Mononuclear cell (primary cell): Measurements from ENCODE around the gene COG2. TPM values are rescaled to one million over a fixed set of nuclear protein-coding genes. Genes with fewer than 3 reads are reported as not detected.
"Not testable (repeated sequence)": the region's sequence is repeated elsewhere in the genome, so short reads cannot be mapped to it uniquely, and the experiment has no call there.

Experiments
- H3K27me3 ChIP-seq: 2 replicates; pipeline ENCODE4 v1.6.0; 2011; ENCODE audit warnings: low read length, control low read depth; ENCODE audit not compliant: insufficient read depth
- H3K4me1 ChIP-seq: 2 replicates; pipeline ENCODE4 v1.5.1; 2011; ENCODE audit warnings: mild to moderate bottlenecking, low read length, control low read depth; ENCODE audit not compliant: insufficient read depth
- H3K4me3 ChIP-seq: 2 replicates; pipeline ENCODE4 v1.5.1; 2011; ENCODE audit warnings: mild to moderate bottlenecking, low read length, moderate library complexity
- H3K9me3 ChIP-seq: 2 replicates; pipeline ENCODE4 v1.5.1; 2011; ENCODE audit warnings: low read depth, mild to moderate bottlenecking, control low read depth, low read length
- total RNA-seq: library from RNA; depleted of rRNA; stranded (reverse); fragments of >200 nt; gene quantifications from one replicate; pipeline ENCODE4 v1.2.3, GENCODE V29; 2012

COG2 gene
- total RNA-seq, 1 donor = 18.9 TPM

DNA sequence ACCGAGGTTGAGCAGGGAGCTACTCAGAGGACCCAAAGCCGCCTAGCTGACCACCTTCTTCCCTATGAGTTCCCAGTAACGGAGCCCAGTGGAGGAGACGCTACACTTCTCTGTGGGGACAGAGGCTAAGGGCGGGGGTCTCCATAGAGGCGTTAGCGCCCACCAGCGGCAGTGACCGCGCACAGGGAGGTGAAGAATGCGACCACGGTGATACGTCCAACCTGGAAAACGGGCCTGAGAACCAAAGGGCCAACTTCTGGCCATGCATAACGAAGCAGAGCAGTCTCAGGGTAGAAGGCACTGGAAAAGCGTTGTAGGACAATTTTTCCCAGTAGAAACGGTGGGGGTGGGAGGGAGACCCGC is 400 bp upstream of the COG2 start:
- Histone ChIP-seq H3K4me1 (peaks cover 46% of the 10 kb centered on the region), H3K27me3 (peaks cover 12% of the 10 kb centered on the region), H3K9me3 (no peaks in the 10 kb centered on the region), H3K4me3 (peak overlapping the region; percentile 69)

DNA sequence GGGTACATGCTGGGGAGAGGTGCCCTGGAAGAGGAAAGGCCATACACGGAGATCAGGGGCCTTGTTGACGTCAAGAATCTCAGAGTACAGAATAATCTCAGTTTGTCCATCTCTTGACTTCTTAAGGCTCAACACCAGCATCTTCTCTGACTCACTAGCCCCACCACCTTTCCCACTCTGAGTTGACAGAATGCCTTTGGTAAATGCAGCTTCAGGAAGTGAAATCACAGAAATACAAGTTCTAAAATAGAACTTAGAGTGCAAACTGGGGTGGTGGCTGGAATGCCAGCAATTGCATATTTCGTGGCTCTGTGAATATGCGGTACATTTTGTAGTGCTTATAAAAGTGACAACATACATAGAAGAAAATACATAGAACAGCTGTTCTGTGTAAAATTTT is 1.6 kb downstream of the COG2 start:
- peaks cover 4% of the 10 kb centered on the region for H3K27me3 ChIP-seq
- H3K9me3 ChIP-seq = no peaks in the 10 kb centered on the region
- peaks cover 56% of the 10 kb centered on the region for H3K4me1 ChIP-seq
- no peak overlapping the region for H3K4me3 ChIP-seq

- no peak overlapping the region for H3K4me3 ChIP-seq
- no peaks in the 10 kb centered on the region for H3K27me3 ChIP-seq
- H3K4me1 ChIP-seq = peaks cover 50% of the 10 kb centered on the region
- H3K9me3 ChIP-seq = no peaks in the 10 kb centered on the region
Observed at GRCh38 chr1:230646710-230647302, 4.5 kb downstream of the COG2 start.

GRCh38 chr1:230647321-230647720 is 5.0 kb downstream of the COG2 start:
- Histone ChIP-seq H3K4me1 (peaks cover 47% of the 10 kb centered on the region), H3K9me3 (no peaks in the 10 kb centered on the region), H3K4me3 (no peak overlapping the region), H3K27me3 (no peaks in the 10 kb centered on the region)

DNA sequence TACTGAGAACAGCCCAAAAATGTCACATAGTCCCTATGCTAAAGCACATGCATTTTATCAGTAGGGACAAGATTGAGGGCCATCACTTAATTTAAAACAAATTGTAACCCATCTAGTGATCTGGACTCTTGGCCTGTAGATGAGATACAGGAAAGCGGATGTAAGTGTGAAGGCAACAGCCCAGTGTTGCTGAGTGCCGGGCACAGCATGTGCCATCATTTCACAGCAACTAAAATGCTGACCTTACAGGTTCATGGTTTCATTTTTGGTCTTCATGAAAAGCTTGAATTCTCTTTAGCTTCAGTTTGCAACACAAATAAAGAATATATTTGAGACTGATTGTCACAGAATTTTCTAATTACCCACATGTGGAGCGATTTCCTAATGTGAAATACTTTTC is 5.8 kb downstream of the COG2 start:
- no peaks in the 10 kb centered on the region for H3K9me3 ChIP-seq
- no peak overlapping the region for H3K4me3 ChIP-seq
- no peaks in the 10 kb centered on the region for H3K27me3 ChIP-seq
- H3K4me1 ChIP-seq = peaks cover 42% of the 10 kb centered on the region

GRCh38 chr1:230650300-230650699 is 8.0 kb downstream of the COG2 start:
- H3K27me3 ChIP-seq = no peaks in the 10 kb centered on the region
- H3K4me3 ChIP-seq = no peak overlapping the region
- no peaks in the 10 kb centered on the region for H3K9me3 ChIP-seq
- H3K4me1 ChIP-seq = peaks cover 22% of the 10 kb centered on the region

DNA sequence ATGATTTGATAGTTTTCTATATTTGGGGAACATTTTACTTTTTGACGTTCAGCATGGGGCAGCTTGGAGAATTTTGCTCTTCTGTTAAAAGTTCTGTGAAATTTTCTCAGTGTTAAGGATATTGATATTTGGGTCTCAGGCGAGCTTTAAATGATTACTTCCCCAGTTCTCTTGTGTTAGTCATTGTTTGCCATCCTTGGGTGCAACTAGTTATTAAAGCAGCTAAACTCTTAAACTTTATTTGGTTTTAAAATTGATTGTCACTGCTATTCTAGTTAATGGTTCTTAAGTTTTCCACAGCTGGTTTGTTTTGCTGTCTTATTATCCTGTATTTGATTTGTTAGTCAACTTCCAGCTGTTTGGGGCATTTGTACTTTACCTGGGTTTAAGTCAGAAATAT is 9.0 kb downstream of the COG2 start:
- Histone ChIP-seq H3K9me3 (no peaks in the 10 kb centered on the region), H3K4me3 (no peak overlapping the region), H3K27me3 (no peaks in the 10 kb centered on the region), H3K4me1 (peaks cover 14% of the 10 kb centered on the region)

DNA sequence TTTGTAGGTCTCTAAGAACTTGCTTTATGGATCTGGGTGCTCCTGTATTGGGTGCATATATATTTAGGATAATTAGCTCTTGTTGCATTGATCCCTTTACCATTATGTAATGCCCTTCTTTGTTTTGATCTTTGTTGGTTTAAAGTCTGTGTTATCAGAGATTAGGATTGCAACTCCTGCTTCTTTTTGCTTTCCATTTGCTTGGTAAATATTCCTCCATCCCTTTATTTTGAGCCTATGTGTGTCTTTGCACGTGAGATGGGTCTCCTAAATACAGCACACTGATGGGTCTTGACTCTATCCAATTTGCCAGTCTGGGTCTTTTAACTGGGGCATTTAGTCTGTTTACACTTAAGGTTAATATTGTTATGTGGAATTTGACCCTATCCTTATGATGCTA is 14.4 kb downstream of the COG2 start:
- H3K27me3 ChIP-seq, H3K9me3 ChIP-seq, H3K4me3 ChIP-seq, H3K4me1 ChIP-seq: not testable (repeated sequence)

DNA sequence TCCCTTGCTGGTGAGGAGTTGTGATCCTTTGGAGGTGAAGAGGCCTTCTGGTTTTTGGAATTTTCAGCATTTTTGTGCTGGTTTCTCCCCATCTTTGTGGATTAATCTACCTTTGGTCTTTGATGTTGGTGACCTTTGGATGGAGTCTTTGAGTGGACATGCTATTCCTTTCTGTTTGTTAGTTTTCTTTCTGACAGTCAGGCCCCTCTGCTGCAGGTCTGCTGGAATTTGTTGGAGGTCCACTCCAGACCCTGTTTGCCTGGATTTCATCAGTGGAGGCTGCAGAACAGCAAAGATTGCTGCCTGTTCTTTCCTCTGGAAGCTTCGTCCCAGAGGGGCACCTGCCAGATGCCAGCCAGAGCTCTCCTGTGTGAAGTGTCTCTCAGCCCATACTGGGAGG is 15.8 kb downstream of the COG2 start:
- H3K9me3 ChIP-seq, H3K27me3 ChIP-seq, H3K4me1 ChIP-seq: not testable (repeated sequence)

DNA sequence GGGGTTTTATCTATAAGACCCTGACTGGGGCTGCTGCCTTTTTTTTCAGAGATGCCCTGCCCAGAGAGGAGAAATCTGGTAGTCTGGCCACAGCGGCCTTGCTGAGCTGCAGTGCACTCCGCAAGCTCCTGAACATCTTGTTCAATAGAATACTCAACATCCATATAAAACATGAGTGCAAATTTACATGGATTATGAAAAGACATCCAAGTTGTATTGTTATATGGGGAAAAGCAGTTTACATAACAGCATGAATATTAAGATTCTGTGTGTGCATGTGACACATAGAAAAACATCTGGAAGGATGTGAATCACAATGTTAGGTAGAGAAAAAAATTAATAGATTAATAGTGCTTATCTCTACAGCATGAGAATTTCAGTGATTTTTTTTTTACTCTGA is 16.4 kb downstream of the COG2 start:
- Histone ChIP-seq H3K4me1 (no peaks in the 10 kb centered on the region), H3K4me3 (no peak overlapping the region), H3K27me3 (no peaks in the 10 kb centered on the region), H3K9me3 (no peaks in the 10 kb centered on the region)

More for the DNA sequence above, 15.8 kb downstream of the COG2 start:
- not testable (repeated sequence) for H3K4me3 ChIP-seq

- H3K4me3 ChIP-seq = no peak overlapping the region
- H3K4me1 ChIP-seq = no peaks in the 10 kb centered on the region
- H3K27me3 ChIP-seq = no peaks in the 10 kb centered on the region
- H3K9me3 ChIP-seq = no peaks in the 10 kb centered on the region
Observed at GRCh38 chr1:230661976-230662375, 19.7 kb downstream of the COG2 start.

GRCh38 chr1:230668227-230668626 is 25.9 kb downstream of the COG2 start:
- H3K27me3 ChIP-seq = no peaks in the 10 kb centered on the region
- no peaks in the 10 kb centered on the region for H3K4me1 ChIP-seq

GRCh38 chr1:230669543-230669942 is 27.3 kb downstream of the COG2 start:
- H3K9me3 ChIP-seq = no peaks in the 10 kb centered on the region
- H3K27me3 ChIP-seq = no peaks in the 10 kb centered on the region
- no peaks in the 10 kb centered on the region for H3K4me1 ChIP-seq
- H3K4me3 ChIP-seq = no peak overlapping the region

More at GRCh38 chr1:230668227-230668626, 25.9 kb downstream of the COG2 start:
- H3K9me3 ChIP-seq = no peaks in the 10 kb centered on the region
- no peak overlapping the region for H3K4me3 ChIP-seq

DNA sequence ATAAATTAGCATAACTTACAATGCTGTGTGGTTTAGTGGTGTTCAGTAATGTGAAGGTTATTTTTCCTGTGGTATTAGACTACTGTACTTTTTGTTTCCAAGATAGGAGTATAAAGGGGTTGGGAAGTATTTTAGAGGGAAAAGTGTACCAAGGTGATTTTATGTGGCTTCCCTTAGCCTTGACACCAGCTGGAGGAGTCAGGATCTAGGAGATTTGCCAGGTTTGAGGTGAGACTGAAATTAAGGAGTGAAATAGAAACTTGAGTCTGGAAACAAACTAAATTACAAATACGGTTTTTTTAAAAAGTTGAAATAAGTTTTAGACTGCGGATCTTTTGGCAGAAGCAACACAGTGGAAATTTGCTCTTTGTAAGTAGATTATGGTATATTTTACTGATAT is 32.3 kb downstream of the COG2 start:
- no peaks in the 10 kb centered on the region for H3K4me1 ChIP-seq
- no peak overlapping the region for H3K4me3 ChIP-seq
- H3K9me3 ChIP-seq = no peaks in the 10 kb centered on the region
- no peaks in the 10 kb centered on the region for H3K27me3 ChIP-seq

GRCh38 chr1:230677200-230677599 is 34.9 kb downstream of the COG2 start:
- Histone ChIP-seq H3K9me3 (no peaks in the 10 kb centered on the region), H3K27me3 (no peaks in the 10 kb centered on the region), H3K4me1 (no peaks in the 10 kb centered on the region), H3K4me3 (no peak overlapping the region)

- H3K9me3 ChIP-seq = no peaks in the 10 kb centered on the region
- H3K4me1 ChIP-seq = no peaks in the 10 kb centered on the region
- no peaks in the 10 kb centered on the region for H3K27me3 ChIP-seq
- H3K4me3 ChIP-seq = no peak overlapping the region
Observed at GRCh38 chr1:230679192-230679591, 36.9 kb downstream of the COG2 start.
